Measurements from ENCODE around the gene SDC3.
"Not testable (repeated sequence)": the region's sequence is repeated elsewhere in the genome, so short reads cannot be mapped to it uniquely, and the experiment has no call there.

SDC3 gene

DNA sequence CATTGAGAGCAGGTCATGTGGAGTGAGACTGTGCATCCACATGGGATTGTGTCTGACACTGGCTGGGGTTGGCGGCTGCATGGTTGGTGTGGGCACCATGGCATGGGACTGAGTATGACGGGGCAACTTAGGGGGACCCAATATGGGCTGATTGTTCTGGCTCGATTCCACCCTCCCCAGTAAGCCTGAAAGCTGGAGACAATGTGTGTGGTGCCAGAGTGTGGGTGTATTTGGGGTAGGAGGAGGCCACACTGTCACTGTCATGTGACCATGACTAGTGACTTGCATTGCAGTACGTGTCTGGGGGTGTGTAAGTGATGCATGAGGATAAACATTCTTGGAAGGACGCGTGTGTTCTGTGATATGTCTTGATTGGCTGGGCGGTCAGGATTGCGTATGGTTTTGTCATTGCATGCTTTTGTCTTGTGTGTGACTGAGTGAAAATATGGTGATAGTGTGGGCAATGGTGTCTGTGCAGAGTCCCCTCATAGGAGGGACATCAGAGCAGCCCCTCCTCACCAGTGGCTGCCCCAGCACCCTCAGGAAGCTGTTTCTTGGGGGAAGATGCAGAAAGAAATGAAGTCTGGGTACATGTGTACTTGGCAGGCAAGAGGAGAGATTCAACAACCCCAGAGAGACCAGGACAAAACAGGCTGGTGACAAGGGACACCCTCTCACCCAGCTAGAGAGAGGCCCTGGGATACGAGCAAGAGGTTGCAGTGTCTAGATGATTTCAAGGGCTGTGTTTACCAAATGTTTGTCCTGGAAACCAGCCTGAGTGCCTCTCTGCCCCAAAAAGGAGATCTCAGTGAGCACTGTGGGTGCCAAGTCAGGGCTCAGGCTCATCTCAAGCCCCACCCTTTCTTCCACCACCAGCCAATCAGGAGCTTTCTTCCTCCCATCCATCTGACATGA lies 36.3 kb downstream of the SDC3 start:
- DNase-seq = no peak

DNA sequence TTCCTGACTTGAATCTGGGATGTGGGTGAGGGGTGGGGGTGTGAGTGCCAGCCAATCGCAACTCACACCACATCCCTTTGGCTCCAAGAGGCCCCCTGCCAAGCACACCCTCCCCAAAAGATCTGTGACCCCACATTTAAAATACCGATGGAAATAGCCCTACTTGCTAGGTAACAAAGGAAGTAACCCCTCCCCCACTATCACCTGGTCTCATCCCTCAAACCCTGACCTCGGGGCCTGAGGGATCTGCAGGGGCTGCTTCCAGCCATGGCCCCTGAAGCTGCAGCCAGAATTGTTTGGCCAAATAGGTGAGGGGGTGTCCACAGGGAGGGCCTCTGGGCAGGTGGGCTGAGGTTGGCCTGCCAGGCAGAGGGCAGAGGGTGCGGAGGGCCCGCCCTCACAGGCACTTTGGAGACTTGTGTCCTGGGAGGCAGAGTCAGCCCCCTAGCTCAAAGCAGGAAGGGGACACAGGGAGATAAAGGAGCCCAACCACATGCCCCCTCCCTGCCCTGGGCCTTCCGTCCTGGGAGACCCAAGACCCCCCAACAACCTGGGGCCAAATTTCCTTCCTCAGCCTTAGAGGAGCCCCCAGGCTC lies 37.2 kb downstream of the SDC3 start:
- no peak for DNase-seq

DNA sequence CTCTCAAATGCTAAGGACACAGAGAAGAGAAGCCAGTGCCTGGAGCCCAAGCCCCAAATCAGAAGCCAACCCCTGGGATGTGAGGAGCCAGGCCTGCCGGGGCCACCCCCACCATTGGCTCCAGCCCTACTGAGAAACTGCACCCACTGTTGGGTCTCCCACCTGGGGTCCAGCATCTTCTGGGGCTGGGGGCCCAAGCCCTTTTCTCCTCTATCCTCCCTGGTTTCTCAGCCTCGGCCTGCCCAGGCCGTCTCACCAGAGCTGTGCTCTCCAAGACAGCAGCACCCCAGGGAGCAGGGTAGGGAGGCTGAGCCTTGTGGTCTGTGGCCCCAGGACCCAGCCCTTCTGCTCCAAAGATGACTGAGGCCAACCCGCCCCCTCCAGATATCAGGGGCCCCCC lies 37.9 kb downstream of the SDC3 start:
- DNase-seq = no peak

DNA sequence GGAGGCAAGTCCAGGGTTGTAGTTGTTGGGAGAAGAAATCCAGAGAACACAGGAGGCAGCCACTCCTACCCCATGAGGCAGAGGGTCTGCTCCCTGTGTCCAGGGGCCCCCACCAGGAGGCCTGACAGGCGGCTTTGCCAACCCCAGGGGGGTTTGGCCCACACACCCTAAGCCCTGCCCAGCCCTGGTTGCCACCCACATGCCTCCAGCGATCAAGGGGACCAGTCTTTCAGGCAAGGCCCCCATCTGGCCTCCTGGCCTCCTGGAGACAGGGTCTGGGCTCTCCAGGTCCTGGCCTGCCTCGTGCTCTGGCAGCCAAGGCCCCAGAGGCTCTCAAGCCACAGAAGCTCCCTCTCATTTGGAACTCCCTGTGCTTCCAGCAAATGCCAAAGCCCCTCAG lies 38.5 kb downstream of the SDC3 start:
- no peak for DNase-seq

DNA sequence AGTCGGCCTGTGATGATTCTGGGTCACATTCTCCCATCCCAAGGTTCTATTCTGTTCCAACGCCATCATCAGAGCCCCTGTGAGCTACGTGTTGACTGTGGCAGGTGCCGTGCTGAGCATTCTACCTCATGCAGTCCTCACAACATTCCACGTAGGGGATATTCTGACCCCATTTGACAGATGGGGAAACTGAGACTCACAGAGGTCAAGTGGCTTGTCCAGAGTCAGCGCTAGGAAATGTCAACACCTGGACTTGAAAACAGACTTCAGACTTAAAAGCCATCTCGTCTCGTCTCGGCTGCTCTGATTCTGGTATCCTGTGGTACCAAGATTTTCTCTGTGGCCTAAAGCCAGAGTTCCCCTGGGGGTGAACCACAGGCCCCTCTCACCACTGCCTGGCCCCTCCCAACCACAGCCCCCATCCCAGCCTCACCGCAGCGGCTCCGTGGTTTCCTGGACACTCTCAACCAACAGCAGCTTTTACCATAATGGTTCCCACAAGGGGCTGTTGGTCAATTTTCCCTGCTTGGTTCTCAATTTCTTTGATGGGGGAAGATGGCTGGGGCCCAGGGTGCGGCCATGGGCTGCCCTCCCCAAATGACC lies 39.6 kb downstream of the SDC3 start:
- peak; percentile 92 for DNase-seq

DNA sequence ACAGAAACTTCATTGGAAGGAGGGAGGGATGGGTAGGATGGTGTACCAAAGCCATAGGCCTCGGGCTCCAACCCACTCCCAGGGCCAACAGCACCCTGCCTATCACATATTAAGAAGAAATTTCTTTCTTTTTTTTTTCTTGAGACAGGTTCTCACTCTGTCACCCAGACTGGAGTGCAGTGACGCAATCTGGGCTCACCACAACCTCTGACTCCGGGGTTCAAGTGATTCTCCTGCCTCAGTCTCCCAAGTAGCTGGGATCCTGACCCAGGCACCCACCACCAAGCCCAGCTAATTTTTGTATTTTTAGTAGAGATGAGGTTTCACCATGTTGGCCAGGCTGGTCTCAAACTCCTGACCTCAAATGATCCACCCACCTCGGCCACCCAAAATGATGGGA lies 40.5 kb downstream of the SDC3 start:
- DNase-seq = not testable (repeated sequence)

DNA sequence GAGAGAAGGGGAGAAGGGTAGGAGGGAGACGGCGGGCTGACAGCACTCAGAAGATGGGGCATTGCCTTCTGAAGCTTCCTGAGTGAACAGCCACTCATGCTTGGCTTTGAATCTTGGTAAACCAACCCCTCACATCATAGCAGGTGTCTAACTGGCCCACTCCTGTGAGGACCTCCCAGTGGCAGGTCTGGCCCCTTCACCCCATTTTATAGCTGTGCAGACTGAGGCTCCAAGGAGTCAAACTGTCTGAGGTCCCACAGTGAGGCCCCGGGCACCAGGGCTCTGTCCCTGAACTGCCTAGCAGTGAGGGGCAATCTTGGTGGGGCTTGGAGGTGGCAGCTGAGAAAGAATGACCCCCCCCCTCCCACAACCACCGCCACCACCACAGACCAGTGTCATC lies 41.0 kb downstream of the SDC3 start:
- DNase-seq = no peak

DNA sequence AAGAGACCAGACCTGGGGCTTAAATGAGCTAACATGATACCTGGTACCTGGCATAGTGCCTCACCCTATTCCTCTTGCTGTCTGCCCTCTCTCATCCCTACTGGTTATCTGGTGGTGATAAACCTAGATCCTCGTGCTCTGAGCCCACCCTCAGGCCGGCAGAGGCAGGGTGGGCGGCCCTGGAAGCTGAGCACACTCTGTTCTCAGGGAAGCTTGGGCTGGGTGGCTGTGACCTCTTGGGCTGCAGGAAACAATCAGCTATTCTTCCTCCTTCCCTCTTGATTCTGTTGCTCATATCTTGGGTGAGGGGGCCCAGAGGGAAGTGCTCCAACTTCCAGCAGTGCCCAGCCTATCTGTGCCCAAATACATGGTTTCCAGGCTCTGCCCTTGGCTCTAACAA lies 42.0 kb downstream of the SDC3 start:
- no peak for DNase-seq

DNA sequence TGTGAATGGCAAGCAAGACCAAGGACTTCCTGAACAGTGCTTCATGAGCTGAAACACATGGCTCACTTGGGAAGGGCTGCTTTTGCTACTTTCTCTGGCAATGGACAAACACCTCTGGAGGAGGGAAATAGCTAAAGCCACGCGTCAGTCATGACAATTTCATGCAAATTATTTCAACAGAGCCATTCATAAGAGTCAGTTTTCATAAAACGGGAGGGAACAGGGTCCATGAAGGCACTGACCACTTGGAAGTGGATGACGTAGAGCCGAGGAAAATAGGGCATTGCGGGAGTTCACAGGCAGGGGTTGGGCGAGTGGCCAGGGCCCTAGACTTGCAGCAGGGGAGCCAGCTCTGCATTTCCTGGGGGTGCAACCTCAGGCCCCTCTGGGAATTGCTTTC lies 43.9 kb downstream of the SDC3 start:
- DNase-seq = no peak

DNA sequence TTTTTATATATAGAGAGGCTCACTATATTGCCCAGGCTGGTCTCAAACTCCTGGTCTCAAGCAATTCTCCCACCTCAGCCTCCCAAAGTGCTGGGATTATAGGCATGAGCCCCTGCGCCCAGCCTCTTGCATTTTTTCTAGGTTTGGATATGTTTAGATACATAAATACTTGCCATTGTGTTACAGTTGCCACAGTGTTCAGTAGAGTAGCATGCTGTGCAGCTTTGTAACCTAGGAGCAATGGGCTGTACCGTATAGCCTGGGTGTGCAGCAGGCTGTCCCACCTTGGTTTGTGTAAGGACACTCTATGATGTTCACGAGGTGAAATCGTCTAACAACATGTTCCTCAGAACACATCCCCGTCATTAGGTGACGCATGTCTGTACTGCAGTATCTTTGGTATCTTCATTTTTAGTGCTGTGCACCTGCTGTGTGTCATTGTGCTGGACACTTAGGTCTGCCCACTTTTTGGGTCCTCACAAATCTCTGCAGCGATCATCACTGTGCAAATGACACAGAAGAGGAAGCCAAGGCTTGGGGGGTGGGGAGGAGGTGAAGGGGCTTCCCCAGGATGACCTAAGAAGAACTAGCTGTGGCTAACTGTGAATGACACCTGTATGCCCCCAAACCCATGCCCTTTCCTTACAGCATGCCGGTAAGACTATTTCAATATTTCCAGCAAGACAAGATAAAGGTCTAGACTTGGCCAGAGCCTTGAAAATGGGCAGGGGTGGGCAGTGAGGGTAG lies 44.5 kb downstream of the SDC3 start:
- DNase-seq = no peak

DNA sequence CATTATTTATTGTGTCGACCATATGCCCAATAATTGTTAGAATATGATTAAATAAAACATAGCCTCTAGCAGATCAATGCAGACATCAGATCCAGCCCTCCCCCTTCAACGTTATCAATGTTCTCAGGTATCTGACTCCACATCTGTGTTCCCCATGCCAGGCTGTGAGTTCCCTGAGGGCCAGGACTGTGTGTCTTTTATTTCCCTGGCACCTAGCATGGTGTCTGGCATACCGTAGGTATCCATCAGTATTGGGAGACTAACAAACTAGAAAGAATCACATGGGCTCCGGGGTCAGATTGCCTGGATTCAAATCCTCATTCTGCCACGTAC lies 48.3 kb downstream of the SDC3 start:
- DNase-seq = no peak

DNA sequence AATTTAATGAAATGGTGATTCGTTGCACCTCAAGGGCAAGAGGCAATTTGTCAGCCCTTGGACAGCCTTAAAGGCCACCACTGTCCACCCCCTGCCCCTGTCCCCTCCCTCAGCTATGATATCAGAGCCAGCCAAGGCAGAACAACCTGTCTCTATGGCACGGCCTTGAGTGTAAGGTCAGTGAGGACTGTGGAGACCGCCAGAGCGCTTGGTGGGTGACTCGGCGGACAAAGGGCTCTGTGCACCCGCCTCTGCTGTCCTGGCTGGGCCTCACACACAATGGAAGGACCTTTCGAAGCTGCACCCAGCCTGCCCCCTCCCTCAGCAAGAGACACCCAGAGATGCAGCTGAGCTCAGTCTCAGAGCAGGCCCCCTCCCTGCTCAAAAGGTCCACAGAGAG lies 50.6 kb downstream of the SDC3 start:
- DNase-seq = no peak

DNA sequence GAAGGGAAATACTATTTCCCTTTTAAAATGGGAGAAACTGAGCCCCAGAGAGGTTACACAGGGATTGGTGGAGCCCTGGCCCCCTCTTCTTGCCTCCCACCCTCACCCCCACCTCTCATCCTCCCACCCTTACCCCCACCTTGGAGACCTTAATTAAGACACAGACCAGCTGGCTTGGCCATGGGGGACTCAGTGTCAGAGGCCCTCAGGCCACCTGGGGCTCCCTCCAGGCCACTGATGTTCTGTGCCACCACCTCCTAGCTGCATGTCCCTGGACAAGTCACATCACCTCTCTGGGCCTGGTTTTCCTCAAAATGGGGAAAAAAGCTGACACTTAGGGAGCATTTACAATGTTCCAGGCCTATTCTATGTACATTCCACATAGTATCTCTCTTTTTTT lies 51.5 kb downstream of the SDC3 start:
- no peak for DNase-seq

DNA sequence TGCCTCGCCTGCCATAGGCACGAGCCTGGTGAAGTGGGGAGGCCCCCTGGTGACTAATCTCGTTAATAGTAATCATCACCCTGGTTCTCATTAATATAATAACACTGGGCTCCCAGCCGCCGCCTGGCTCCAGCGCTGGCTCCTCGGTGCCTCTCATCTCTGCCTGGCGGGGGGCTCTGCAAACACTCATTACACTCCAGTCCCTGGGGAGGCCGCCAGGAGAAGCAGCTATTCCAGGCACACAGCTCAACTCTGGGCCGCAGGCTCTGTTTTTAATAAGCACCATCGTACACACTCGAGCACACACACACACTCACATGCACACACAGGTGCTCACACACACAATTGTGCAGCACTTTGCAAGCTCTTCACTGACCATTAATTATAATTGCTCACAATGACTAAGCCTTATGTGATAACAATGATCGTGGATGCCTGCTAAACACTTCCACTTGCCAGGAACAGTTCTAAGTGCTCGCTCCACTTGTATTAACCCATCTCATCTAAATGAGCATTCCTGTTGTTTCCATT lies 52.2 kb downstream of the SDC3 start:
- no peak for DNase-seq

DNA sequence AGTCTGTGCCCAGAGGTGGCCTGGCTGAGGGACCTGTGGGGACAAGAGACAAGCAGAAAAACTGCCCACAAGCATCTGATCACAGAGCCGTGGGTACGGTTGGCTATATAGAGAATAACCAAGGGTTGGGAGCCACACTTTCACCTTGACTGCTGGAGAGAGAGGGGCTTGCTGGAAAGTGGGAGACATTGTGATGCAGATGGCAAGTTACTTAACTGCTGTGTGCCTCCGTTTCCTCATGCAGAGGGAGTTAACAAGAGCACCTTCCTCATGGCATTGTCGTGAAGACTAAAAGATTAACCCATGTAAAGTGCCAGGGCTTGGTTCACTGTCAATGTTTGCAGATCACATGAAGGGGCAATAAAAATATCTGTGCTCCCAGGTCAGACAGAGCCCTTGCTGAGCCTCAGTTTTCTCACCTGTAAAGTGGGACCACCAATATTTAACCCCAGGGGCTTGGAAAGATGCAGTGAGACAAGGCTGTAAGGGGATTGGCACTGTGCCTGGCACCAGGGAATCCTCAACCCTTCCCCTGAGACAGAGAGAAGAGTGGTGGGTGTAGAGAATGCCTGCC lies 52.8 kb downstream of the SDC3 start:
- no peak for DNase-seq

DNA sequence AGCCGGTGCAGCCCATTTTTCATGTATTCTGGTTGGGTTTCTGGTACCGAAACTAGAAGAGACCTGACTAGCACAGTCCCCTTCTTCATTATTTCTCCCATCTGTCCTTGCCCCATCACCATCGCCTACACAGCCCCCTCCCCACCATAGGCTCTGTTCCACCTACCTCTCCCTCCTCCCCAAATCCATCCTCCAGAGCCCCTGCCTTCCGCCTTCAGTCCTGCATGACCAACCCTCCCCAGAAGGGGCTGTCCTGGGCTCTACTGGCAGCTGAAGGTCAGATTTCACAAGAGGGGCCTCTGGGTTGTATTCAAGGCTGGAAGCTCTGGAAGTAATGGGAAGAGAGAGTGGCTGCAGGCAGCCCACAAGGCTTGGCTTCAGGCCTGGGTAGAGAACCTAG lies 55.2 kb downstream of the SDC3 start:
- DNase-seq = no peak

DNA sequence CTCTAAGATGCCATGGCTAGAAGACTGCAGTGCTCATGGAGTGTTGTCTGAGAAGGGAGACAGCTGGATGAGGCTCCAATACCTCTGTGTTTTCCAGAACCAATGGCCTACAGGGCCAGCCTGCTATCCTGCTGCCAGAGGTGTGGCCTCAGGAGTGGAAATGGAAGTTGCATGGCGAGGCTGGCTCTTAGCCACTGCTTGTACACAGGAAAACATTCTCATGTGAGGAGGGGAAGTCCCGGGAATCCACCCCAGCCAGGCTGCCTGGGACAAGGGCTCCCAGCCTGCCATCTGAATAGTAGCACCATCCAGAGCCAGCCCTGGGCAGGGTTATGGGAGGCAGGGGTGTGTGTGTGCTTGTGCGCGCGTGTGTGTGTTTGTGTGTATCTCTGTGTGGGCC lies 56.5 kb downstream of the SDC3 start:
- no peak for DNase-seq

DNA sequence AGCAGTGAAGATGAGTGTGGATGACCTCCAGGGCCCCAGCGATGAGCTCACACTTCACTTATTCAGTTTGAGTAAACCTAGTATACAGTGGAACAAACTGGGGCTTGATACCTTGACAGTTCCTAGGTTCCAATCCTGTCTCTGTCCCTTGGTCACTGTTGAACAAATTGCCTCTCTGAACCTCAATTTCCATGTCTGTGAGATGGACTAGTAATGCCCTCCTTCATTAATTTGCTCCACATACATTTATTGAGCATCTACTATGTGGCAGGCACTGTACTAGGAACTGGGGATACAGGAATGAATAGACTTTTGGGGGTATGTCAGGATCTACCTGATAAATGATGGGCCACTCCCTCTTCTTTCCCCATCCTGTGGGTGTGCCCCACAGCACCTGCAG lies 57.3 kb downstream of the SDC3 start:
- no peak for DNase-seq

DNA sequence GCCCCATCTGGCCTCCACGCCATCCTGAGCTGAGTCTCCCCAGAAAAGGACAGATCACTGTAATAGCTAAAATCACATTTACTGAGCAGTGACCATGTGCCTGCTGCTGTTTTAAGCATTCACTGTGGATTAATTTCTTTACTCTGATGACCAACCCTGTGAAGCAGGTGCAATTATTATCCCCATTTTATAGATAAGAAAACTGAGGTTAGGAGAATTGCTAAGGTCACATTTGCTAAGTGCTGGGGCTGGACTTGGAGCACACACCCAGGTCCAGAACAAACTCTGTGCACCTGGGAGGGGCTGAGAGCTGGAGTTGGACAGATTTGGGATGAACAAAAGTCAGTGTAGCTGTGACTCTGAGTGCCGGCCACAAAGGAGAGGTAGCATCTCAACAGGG lies 58.0 kb downstream of the SDC3 start:
- no peak for DNase-seq

DNA sequence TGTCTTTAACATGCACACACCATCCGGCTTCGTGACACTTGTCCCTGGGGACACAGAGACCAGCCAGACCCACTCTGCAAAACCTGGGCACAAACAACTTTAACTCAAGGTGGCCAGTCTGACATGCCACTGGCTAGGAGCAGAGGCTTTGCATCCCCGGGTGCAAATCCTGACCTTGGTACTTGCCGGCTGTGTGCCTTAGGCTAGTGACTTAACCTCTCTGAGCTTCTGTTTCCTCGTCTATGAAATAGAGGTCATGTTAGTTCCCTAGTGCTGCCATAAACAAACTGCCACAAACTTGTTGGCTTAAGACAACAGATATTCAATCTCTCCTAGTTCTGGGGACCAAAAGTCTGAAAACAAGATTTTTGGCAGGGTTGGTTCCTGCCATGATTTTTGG lies 60.4 kb downstream of the SDC3 start:
- no peak for DNase-seq

DNA sequence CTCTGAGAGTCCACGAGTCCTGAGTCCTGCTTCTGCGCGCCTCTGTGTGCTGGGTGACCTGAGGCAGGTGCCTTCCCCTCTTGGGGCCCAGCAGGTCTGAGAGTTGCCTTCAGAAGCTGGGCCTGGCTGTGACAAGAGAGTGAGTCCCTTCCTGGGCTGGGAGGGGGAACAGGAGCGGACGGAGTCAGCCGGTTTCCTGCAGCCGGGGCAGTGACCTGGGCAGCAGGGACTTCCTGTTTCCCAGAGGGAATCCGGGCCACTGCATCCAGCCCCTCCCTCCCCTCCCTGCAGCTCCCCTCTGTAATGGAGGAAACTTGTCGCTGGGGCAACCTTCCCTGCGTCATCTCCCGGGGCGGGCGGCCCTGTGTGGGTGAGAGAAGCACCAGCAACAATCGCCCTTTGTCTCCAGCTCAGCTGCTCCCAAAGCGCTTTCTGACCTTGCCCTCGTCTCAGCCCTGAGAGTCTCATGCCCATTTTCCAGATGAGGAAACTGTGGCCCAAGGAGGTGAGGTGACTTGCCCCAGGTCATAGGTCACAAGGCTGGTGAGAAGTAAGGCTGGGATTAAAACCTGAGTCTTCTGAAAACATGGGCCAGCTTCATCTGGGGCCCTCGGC lies 61.1 kb downstream of the SDC3 start:
- DNase-seq = no peak

DNA sequence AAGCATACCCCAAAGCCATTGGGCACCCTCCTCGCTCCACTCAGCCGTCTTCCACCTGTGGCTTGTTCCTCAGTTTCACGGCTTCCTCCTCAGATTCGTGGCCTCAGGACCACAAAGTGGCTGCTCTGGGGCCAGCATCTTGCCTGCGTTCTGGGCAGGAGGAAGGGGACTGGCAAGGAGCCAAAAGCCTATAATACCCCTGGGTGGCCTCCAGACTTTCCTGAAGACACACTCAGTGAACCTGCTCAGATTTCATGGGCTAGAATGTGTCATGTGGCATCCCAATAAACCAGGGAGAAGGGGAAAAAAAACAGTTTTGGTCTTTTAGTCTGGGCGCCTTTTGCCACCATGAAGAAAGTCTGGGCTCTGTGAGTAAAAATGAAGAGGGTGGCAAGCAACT lies 62.0 kb downstream of the SDC3 start:
- DNase-seq = no peak

DNA sequence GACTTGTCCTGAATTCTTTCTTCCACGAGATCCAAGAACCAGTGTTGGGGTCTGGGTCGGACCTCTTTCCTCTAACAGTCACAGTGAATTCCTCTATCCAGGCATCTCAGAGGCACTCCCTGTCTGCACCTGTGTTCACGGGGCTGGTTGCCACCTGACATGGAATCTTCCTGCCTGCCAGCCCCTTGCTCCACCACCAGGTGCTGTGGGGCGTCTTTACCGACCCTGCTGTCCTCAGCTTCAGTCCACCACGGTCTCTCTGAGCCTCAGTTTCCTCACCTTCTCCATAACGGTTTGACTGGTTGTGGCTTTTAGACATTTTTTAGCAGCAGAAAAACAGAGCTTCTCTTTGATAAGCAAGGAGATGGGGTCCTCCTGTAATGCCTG lies 62.7 kb downstream of the SDC3 start:
- no peak for DNase-seq
